CD14-positive monocyte (primary cell): ENCODE data around the gene EPHA7. TPM values are rescaled to one million over a fixed set of nuclear protein-coding genes. Genes with fewer than 3 reads are reported as not detected.

Experiments used
- DNase-seq, 3 donors: peaks; one replicate each; pipeline ENCODE4 v3.0.0-alpha.2; 2011 to 2022
- H2AFZ ChIP-seq: 2 replicates; pipeline ENCODE4 v1.6.0; 2012; ENCODE audit warnings: mild to moderate bottlenecking, low read depth, low read length, inconsistent platforms; ENCODE audit not compliant: insufficient read depth, poor library complexity, severe bottlenecking
- H3K27ac ChIP-seq, 2 donors: 1 replicate in 1 of 2; 2 replicates in 1 of 2; pipeline ENCODE4 v1.5.1; 2012 to 2013; ENCODE audit warnings: low read length in 2 of 2, control low read depth in 1 of 2, inconsistent platforms in 1 of 2, low read depth in 1 of 2, mild to moderate bottlenecking in 1 of 2
- H3K27me3 ChIP-seq, 2 donors: one replicate each; pipeline versions ENCODE4 v1.6.0 to v1.6.1; 2011 to 2013; ENCODE audit warnings: low read length in 2 of 2; ENCODE audit not compliant: control insufficient read depth in 2 of 2, insufficient read depth in 2 of 2
- H3K36me3 ChIP-seq, 2 donors: replicated peaks in 1 of 2; 1 replicate in 1 of 2; 2 replicates in 1 of 2; pipeline versions ENCODE4 v1.5.1 to v1.6.1; 2012 to 2013; ENCODE audit warnings: low read length in 2 of 2, control low read depth in 1 of 2, inconsistent platforms in 1 of 2, mild to moderate bottlenecking in 1 of 2; ENCODE audit not compliant: insufficient read depth in 2 of 2, control insufficient read depth in 1 of 2
- H3K4me1 ChIP-seq, 2 donors: 1 replicate in 1 of 2; 2 replicates in 1 of 2; pipeline versions ENCODE4 v1.5.1 to v1.6.1; 2012 to 2013; ENCODE audit warnings: low read length in 2 of 2, control low read depth in 1 of 2, inconsistent platforms in 1 of 2, mild to moderate bottlenecking in 1 of 2, moderate library complexity in 1 of 2; ENCODE audit not compliant: insufficient read depth in 2 of 2, control insufficient read depth in 1 of 2
- H3K4me2 ChIP-seq: replicated peaks from 2 replicates; pipeline ENCODE3; 2012; ENCODE audit warnings: low read length, moderate library complexity, mild to moderate bottlenecking; ENCODE audit not compliant: poor library complexity, severe bottlenecking; ENCODE audit errors: extremely low read depth
- H3K4me3 ChIP-seq, 3 experiments: fragments of 200-600 bp in 1 of 3; sonication (generic) in 1 of 3; replicated peaks in 1 of 3; 1 replicate in 2 of 3; 2 replicates in 1 of 3; pipeline ENCODE4 v1.5.1; 2011 to 2013; ENCODE audit warnings: low read length in 3 of 3, mild to moderate bottlenecking in 3 of 3, control low read depth in 2 of 3, low read depth in 2 of 3, inconsistent platforms in 1 of 3, moderate library complexity in 1 of 3
- H3K79me2 ChIP-seq: 2 replicates; pipeline ENCODE4 v1.6.0; 2012; ENCODE audit warnings: mild to moderate bottlenecking, control low read depth, inconsistent platforms, low read length, moderate library complexity; ENCODE audit not compliant: insufficient read depth
- H3K9ac ChIP-seq: 2 replicates; pipeline ENCODE4 v1.6.0; 2017; ENCODE audit warnings: low read length, mild to moderate bottlenecking; ENCODE audit not compliant: insufficient read depth, poor library complexity, severe bottlenecking
- H3K9me3 ChIP-seq, 2 donors: replicated peaks in 1 of 2; 1 replicate in 1 of 2; 2 replicates in 1 of 2; pipeline versions ENCODE4 v1.5.1 to v1.6.1; 2012 to 2013; ENCODE audit warnings: low read length in 2 of 2, control low read depth in 1 of 2; ENCODE audit not compliant: control insufficient read depth in 1 of 2, insufficient read depth in 1 of 2
- H4K20me1 ChIP-seq: 2 replicates; pipeline ENCODE4 v1.6.0; 2012; ENCODE audit warnings: mild to moderate bottlenecking, low read length, control low read depth, moderate library complexity; ENCODE audit not compliant: insufficient read depth
- H3K27ac Mint-ChIP-seq, 7 donors: one replicate each; pipeline ENCODE4 v1.8.0; 2020; ENCODE audit warnings: mild to moderate bottlenecking in 7 of 7, mixed read lengths in 7 of 7, moderate library complexity in 6 of 7, inconsistent platforms in 2 of 7
- H3K27me3 Mint-ChIP-seq, 3 donors: one replicate each; pipeline ENCODE4 v1.8.0; 2021 to 2022; ENCODE audit warnings: low read depth in 3 of 3, mild to moderate bottlenecking in 3 of 3, mixed read lengths in 3 of 3, moderate library complexity in 3 of 3, inconsistent platforms in 1 of 3
- H3K36me3 Mint-ChIP-seq, 2 donors: one replicate each; pipeline ENCODE4 v1.8.0; 2020; ENCODE audit warnings: mixed read lengths in 2 of 2, inconsistent platforms in 1 of 2, mild to moderate bottlenecking in 1 of 2
- H3K4me1 Mint-ChIP-seq: one replicate; pipeline ENCODE4 v1.8.0; 2020; ENCODE audit warnings: mild to moderate bottlenecking, mixed read lengths
- H3K4me3 Mint-ChIP-seq, 2 donors: one replicate each; pipeline ENCODE4 v1.8.0; 2020; ENCODE audit warnings: mild to moderate bottlenecking in 2 of 2, mixed read lengths in 2 of 2, moderate library complexity in 1 of 2
- H3K9me3 Mint-ChIP-seq, 7 donors: one replicate each; pipeline ENCODE4 v1.8.0; 2020 to 2022; ENCODE audit warnings: mixed read lengths in 7 of 7, mild to moderate bottlenecking in 6 of 7, moderate library complexity in 6 of 7, inconsistent platforms in 2 of 7
- CTCF ChIP-seq: fragments of 200-600 bp; IDR thresholded peaks from one replicate; pipeline ENCODE4 v1.8.0; 2022; ENCODE audit warnings: antibody characterized with exemption, mild to moderate bottlenecking
- WGBS: methylation state at CpG from one replicate; pipeline ENCODE4 v1.1.5; 2013; ENCODE audit warnings: missing lambda C conversion rate; ENCODE audit not compliant: insufficient coverage; 5-methylcytosine and 5-hydroxymethylcytosine counted together
- intact Hi-C, 2 donors: fragments of 100-400 bp; cut with micrococcal nuclease; formaldehyde crosslinking; loops; one replicate each; pipeline versions ENCODE4 v1.15.0 to v1.15.1; 2023
- polyA plus RNA-seq, 3 donors: library from polyadenylated mRNA; depleted of rRNA in 1 of 3; unstranded in 2 of 3; stranded (reverse) in 1 of 3; fragments of 300-500 nt in 2 of 3; fragments of >200 nt in 1 of 3; fragmentation: Illumina TruSeq in 2 of 3; gene quantifications; 1 replicate in 2 of 3; 2 replicates in 1 of 3; pipeline ENCODE4 v1.2.3, GENCODE V29; 2012 to 2021

The EPHA7 gene
- polyA plus RNA-seq, 3 donors = not detected

GRCh38 chr6:93278241-93278640 lies 141.1 kb downstream of the EPHA7 start:
- no peak overlapping the region for H3K4me3 Mint-ChIP-seq
- H2AFZ ChIP-seq = no peak overlapping the region
- peaks cover 0 to 6% of the 10 kb centered on the region in 2 donors for H3K9me3 ChIP-seq
- H3K27me3 Mint-ChIP-seq = no peaks in the 10 kb centered on the region
- no peak overlapping the region for H3K27ac ChIP-seq
- no peaks in the 10 kb centered on the region for H3K36me3 ChIP-seq
- H3K4me1 ChIP-seq = no peaks in the 10 kb centered on the region
- no peaks in the 10 kb centered on the region for H3K27me3 ChIP-seq
- no peak overlapping the region for H3K4me2 ChIP-seq
- no peak overlapping the region for H3K4me3 ChIP-seq
- no peaks in the 10 kb centered on the region for H3K79me2 ChIP-seq
- H3K36me3 Mint-ChIP-seq = no peaks in the 10 kb centered on the region
- no peaks in the 10 kb centered on the region for H3K4me1 Mint-ChIP-seq
- H3K9me3 Mint-ChIP-seq = peaks cover 0 to 2% (median 0%) of the 10 kb centered on the region in 7 donors
- H3K27ac Mint-ChIP-seq = no peak overlapping the region
- no peaks in the 10 kb centered on the region for H4K20me1 ChIP-seq
- no peak for TF ChIP-seq CTCF
- H3K9ac ChIP-seq = no peak overlapping the region
- DNase-seq = no peak
- intact Hi-C loops = no loop called here

GRCh38 chr6:93272896-93273295 lies 146.5 kb downstream of the EPHA7 start:
- Histone ChIP-seq H3K27me3 (no peaks in the 10 kb centered on the region), H3K4me1 (no peaks in the 10 kb centered on the region), H3K27ac (no peak overlapping the region), H2AFZ (no peak overlapping the region), H4K20me1 (no peaks in the 10 kb centered on the region), H3K9ac (no peak overlapping the region), H3K4me2 (no peak overlapping the region), H3K4me3 (no peak overlapping the region), H3K9me3 (no peaks in the 10 kb centered on the region), H3K36me3 (no peaks in the 10 kb centered on the region), H3K79me2 (no peaks in the 10 kb centered on the region)
- Mint-ChIP-seq H3K9me3 (no peaks in the 10 kb centered on the region), H3K27ac (no peak overlapping the region), H3K27me3 (no peaks in the 10 kb centered on the region), H3K36me3 (no peaks in the 10 kb centered on the region), H3K4me3 (no peak overlapping the region), H3K4me1 (no peaks in the 10 kb centered on the region)
- 83% methylated on average over 1 of the region's 2 CpGs for WGBS
- DNase-seq = no peak
- no peak for TF ChIP-seq CTCF
- intact Hi-C loops = no loop called here
